GM18505 (cell line): Measurements from ENCODE around the gene PARVB.
"Not testable (repeated sequence)": the region's sequence is repeated elsewhere in the genome, so short reads cannot be mapped to it uniquely, and the experiment has no call there.

Experiments used
- ATAC-seq: cut with Tn5 transposase; IDR thresholded peaks from one replicate; pipeline ENCODE4 v1.9.1; 2021; ENCODE audit not compliant: unreplicated experiment
- POLR2A ChIP-seq: IDR thresholded peaks from 4 replicates; pipeline ENCODE4 v1.6.1; 2011; ENCODE audit warnings: borderline replicate concordance; ENCODE audit not compliant: insufficient read depth, insufficient read length; ENCODE audit errors: extremely low read depth

The PARVB gene

DNA sequence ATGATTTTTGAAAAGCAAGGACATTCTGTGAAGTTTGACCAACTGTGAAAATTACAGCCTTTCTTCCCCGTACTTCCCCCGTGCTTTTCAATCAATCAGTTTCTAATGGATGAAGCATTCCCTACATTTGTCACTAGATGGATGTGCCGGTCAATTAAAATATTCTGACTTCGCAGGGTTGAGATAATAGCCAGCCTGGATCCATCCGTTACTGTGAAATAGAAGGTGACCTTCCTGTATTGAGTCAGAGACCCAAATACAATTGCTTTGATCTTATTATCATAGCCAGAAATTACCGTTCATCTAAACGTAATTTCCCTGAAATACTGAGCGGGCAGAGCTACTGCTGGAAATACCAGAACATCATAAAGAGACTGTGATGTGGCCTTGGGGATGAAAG lies 21.1 kb upstream of the PARVB start:
- no peak for ATAC-seq
- TF ChIP-seq POLR2A, result no peak

DNA sequence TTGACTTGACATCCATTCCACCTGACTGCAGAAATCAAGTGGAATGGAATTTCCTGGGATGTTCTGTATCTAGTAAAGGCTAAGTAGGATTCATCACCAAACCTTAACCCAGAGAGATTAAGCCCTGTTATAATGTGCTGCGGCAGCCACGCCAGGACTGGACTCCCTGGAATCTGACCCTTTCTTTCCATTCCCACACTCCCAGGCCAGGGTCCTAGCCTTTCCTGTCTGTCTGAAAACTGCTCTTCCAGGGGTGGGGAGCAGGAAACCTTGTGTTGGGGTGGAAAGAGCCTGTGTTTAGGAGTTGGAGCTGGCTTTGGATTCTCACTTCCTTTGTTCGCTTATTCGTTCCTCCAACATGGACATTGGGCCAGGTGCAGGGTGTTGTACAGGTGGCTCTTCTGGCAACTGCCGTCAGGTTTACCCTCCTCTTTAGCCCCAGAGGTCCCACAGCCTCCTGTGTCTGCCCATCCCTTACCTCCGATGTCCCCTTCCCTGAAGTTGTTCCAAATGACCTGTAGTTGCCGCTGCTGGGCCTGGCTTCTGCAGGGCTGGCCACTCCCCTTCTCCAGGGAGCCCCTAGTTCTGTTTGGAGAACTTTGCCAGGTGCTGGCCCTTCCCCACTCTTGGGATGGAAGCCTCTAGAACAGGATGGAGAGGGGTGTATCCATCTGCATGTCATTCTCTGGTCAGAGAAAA lies 20.5 kb upstream of the PARVB start:
- TF ChIP-seq POLR2A, result no peak
- ATAC-seq, result no peak

DNA sequence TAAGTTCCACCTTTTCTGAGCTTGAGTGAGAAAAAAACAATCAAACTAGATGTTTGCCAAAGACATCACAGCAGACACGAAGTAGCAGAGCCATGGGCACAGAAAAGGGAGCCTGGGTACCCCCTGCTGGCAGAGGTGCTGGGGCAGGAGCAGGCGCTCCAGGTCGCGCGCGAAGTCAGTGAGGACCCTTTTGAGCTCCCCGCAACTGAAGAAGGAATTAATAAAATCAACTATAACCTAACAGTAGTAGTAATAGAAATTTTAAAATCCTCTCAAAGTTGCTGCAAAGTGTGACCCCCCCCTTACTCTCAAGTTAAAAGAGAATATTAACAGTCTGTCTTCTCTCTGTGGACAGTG lies 20.0 kb upstream of the PARVB start:
- ATAC-seq, result no peak
- TF ChIP-seq POLR2A, result no peak

DNA sequence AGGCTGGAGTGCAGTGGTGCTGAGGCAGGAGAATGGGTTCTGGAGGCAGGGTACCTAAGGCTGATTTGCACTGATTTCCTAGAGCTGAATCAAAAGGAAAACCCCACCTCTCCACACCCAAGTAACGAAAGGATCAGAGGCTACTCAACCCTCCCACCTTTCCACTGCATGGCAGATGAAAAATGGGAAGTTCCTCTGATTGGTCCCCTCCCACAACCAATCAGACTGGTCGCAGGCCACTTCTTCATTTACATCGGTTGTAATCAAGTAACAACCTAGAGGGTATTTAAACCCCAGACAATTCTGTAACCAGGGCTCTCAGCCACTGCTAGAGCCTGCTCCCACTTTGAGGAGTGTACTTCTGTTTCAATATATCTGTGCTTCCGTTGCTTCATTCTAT lies 18.6 kb upstream of the PARVB start:
- TF ChIP-seq POLR2A, result no peak
- no peak for ATAC-seq

DNA sequence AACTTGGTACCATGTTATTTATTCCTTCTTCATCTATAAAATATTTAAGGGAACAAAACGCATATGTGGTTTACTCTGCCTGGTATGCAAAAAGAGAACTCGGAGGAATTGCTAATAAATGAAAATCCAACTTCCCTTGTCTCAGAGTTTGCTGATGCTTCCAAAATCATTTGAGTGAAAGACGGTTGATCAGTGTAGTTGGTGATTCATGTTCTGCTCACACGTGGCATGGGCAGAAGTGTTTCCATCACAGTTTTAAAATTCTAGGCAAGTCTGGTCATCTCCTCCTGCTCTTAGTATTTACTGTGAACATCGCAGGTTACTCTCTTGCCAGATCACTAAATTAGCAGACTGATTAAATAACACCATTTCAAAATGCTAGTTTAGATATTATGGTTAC lies 11.9 kb upstream of the PARVB start:
- ATAC-seq, result no peak
- TF ChIP-seq POLR2A, result no peak

DNA sequence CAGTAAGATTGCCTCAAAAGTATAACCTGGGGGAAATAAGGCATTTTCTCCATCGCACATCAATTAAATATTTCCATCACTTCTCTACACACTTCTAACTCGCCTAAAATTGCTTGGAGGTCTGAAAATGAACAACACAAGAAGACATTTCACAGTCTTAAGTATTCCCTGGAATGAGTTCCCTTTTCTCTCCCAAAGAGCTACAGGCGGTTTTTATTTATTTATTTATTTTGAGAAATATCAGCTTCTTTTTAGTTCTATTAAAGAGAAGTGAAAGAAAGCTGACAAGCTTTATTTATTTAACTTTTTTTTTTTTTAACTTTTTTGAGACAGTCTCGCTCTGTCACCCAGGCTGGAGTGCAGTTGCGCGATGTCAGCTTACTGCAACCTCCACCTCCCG lies 11.5 kb upstream of the PARVB start:
- ATAC-seq, result no peak
- no peak for TF ChIP-seq POLR2A

DNA sequence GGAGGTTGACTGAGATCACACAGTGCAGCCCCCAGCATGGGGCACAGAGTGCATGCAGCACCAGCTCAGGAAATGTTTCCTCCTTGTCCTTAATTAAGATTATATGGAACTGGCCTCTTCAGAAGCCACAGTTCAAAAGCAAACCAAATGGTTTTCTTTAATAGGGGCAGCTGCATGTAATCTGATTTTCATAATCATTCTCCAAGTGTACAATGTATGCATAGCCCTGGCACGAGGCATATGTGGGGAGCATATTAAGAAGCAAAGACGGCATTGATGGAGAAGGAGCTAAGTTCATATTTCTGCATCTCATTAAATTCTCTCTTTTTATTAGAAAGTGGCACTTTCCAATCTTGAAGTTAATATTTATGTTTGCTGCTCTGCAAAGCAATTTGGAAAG lies 9.9 kb upstream of the PARVB start:
- TF ChIP-seq POLR2A, result no peak
- ATAC-seq, result no peak

DNA sequence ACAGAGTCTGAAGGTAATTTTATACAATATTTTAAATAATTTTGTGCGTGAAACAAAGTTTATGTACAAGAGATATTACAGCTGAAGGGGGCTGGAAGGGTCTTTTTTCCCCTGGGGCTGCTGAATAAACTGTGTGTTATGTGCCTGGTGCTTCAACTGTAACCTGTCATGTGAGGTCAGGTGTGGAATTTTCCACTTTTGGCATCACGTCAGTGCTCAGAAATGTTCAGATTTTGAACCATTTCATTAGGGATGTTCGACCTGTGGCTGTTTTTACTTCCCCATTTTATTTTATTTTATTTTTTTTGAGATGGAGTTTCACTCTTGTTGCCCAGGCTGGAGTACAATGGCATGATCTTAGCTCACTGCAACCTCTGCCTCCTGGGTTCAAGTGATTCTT lies 7.5 kb upstream of the PARVB start:
- ATAC-seq, result not testable (repeated sequence)

DNA sequence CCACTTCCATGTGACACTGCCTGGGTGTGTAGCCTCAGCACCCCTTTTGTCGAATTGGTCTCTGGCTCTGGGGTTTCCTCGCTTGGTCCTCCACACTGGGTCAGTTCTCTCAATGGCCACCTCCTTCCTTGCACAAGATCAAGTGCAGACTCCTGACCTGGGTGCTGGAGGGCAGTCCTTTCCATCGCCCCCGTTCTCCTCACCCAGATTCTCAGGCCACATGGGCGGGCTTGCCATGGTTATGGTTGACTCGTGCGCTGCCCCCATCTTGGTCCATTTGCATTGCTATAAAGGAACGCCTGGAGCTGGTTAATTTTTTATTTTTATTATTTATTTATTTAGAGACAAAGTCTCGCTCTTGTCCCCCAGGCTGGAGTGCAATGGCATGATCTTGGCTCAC lies 5.5 kb upstream of the PARVB start:
- ATAC-seq, result no peak
- no peak for TF ChIP-seq POLR2A

DNA sequence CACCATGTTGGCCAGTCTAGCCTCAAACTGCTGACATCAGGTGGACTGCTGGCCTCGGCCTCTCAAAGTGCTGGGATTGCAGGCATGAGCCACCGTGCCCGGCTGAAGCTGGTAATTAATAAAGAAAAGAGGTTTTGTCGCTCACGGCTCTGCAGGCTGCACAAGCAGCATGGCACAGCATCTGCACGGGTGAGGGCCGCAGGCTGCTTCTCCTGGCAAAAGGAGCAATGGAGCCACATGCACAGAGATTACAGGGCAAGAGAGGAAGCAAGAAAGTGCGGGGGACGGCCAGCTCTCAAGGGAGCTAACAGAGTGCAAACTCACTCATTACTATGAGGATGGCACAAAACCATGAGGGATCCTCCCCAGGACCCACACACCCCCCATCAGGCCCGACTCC lies 4.7 kb upstream of the PARVB start:
- ATAC-seq, result no peak
- no peak for TF ChIP-seq POLR2A

DNA sequence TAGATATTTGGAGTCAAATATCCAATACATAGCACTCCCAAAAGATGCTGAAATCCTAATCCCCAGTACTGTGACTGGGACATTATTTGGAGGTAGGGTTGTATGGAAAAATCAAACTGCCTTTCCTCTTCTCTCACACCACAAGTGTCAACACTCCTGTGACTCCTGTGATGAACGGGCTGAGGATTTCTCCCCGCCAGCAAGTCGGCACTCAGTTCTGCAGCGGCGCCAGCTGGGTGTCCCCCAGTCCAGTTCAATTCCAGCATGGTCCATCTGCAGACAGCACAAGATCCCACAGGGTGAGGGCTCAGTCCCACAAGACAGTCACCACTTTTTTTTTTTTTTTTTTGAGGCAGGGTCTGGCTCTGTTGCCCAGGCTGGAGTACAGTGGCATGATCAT lies 4.3 kb upstream of the PARVB start:
- TF ChIP-seq POLR2A, result no peak

DNA sequence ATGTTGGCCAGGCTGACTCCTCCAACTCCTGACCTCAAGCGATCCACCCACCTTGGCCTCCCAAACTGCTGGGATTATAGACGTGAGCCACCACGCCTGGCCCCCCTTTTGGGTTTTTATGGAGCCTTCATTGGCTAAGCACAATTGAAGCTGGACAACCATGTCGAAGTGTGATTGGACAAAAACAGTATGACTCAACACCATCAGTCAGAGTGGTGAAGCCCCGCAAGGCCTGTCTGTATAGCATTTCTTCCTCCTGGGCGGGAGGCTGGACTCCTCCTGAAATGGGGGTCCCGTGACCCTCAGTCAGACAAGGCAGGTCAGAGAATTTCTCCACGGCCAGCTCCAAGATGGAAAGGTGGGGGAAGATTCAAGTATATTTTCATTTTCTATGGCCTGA lies 3.1 kb upstream of the PARVB start:
- no peak for ATAC-seq
- no peak for TF ChIP-seq POLR2A

More for the DNA sequence above, 4.3 kb upstream of the PARVB start:
- no peak for ATAC-seq

DNA sequence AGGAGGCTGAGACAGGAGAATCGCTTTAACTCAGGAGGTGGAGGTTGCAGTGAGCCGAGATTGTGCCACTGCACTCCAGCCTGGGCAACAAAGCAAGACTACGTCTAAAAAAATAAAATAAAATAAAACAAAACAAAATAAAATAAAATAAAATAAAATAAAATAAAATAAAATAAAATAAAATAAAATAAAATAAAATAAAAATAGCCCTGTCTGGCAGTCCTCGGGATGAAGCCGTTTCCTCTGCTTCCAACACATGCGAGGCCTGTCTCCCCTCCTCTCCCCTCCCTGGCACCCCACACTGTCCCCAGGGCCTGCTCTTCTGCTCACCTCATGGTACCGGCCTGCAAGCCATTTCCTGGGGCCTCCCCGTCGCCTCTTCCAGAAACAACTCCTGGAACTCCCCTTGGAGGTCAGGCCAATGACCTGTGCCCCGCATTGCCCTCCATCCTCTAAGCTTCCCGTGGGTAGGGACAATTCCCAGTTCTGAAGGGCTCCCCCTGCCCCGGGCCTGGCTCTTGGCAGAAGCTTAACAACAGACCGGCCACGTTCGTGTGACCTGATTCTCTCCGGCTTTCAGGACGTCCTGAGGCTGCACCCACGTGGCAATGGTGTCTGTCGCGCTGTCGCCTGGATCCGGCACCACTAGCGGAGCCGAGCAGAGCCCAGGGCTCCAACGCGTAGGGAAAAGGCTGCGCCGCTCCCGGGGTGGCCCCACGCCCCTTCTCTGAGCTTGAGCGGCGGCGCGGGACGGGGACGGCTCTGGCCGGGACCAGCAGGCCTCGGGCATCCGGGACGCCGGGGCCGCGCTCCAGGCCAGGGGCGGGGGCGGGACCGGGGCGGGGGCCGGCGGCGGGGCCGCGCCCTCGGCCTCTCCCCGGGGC lies 456 bp upstream of the PARVB start:
- ATAC-seq, result no peak
- TF ChIP-seq POLR2A, result peak; percentile 78
